ENCODE measurements around the gene RNF31. TPM values are rescaled to one million over a fixed set of nuclear protein-coding genes. Genes with fewer than 3 reads are reported as not detected.

RNF31 gene
- total and polyA plus RNA-seq, 9 donors: 19.2 to 74.4 (median 52.3) TPM

- H3K4me3 ChIP-seq: no peak overlapping the region
- TF ChIP-seq POLR2A (IDR thresholded peaks at IDR 0.05) (no peak), EP300 (IDR thresholded peaks at IDR 0.05) (no peak), CTCF (IDR thresholded peaks at IDR 0.05) (no peak)
- H3K9me3 ChIP-seq: no peaks in the 10 kb centered on the region
- intact Hi-C loops (cut with DNase I): loop anchor here in 1 of 4 donors (10.0 kb wide), 1 partner anchor 220 kb away; the partner anchor contains the start of gene NFATC4
- no peaks in the 10 kb centered on the region for H3K27me3 ChIP-seq
- no peak overlapping the region for H3K27ac ChIP-seq
- peaks cover 12% of the 10 kb centered on the region for H3K4me1 ChIP-seq (ENCODE audit: insufficient read depth)
- no peak for DNase-seq
- 90 to 95% (median 92%) methylated on average over 1 of the region's 1 CpG for WGBS, 3 donors
- no peaks in the 10 kb centered on the region for H3K36me3 ChIP-seq
These were observed 2.8 kb upstream of the RNF31 start for GRCh38 chr14:24144451-24144850.

GRCh38 chr14:24145219-24145618 lies 2.1 kb upstream of the RNF31 start:
- Histone ChIP-seq H3K9me3 (no peaks in the 10 kb centered on the region), H3K4me3 (no peak overlapping the region), H3K36me3 (no peaks in the 10 kb centered on the region), H3K27me3 (no peaks in the 10 kb centered on the region), H3K27ac (peak overlapping the region in 1 of 2 donors; percentile 83), H3K4me1 (ENCODE audit: insufficient read depth) (peaks cover 10% of the 10 kb centered on the region)
- 83 to 94% (median 91%) methylated on average over 2 of the region's 2 CpGs for WGBS, 3 donors
- intact Hi-C loops (cut with DNase I): loop anchor here in 1 of 4 donors (10.0 kb wide), 1 partner anchor 220 kb away; the partner anchor contains the start of gene NFATC4
- DNase-seq: no peak
- TF ChIP-seq EP300 (IDR thresholded peaks at IDR 0.05) (no peak), POLR2A (IDR thresholded peaks at IDR 0.05) (no peak), CTCF (IDR thresholded peaks at IDR 0.05) (no peak)

GRCh38 chr14:24145690-24146452 lies 1.4 kb upstream of the RNF31 start:
- DNase-seq: no peak
- no peak for TF ChIP-seq EP300 (IDR thresholded peaks at IDR 0.05)
- TF ChIP-seq CTCF (IDR thresholded peaks at IDR 0.05): no peak
- TF ChIP-seq POLR2A (IDR thresholded peaks at IDR 0.05): no peak
- peak overlapping the region; percentile 75 to 83 for H3K27ac ChIP-seq
- H3K9me3 ChIP-seq: no peaks in the 10 kb centered on the region
- 4 to 11% (median 8%) methylated on average over 9 of the region's 9 CpGs for WGBS, 3 donors
- peaks cover 10% of the 10 kb centered on the region for H3K4me1 ChIP-seq (ENCODE audit: insufficient read depth)
- H3K36me3 ChIP-seq: no peaks in the 10 kb centered on the region
- peak overlapping the region; percentile 94 for H3K4me3 ChIP-seq
- no peaks in the 10 kb centered on the region for H3K27me3 ChIP-seq
- intact Hi-C loops (cut with DNase I): loop anchor here in 1 of 4 donors (10.0 kb wide), 1 partner anchor 219 kb away; the partner anchor contains the start of gene NFATC4

- Histone ChIP-seq H3K9me3 (no peaks in the 10 kb centered on the region), H3K36me3 (no peaks in the 10 kb centered on the region), H3K4me3 (peak within 1 kb of the TSS; percentile 94), H3K27me3 (no peaks in the 10 kb centered on the region), H3K4me1 (ENCODE audit: insufficient read depth) (peaks cover 10% of the 10 kb centered on the region), H3K27ac (peak within 1 kb of the TSS; percentile 75 to 83)
- DNase-seq: peak; percentile 91 to 94 (median 91)
- 1 to 2% (median 1%) methylated on average over 25 of the region's 25 CpGs for WGBS, 3 donors
- TF ChIP-seq CTCF (IDR thresholded peaks at IDR 0.05): no peak
- TF ChIP-seq EP300 (IDR thresholded peaks at IDR 0.05): no peak
- TF ChIP-seq POLR2A (IDR thresholded peaks at IDR 0.05): no peak
- intact Hi-C loops (cut with DNase I): loop anchor here in 1 of 4 donors (10.0 kb wide), 1 partner anchor 218 kb away; the partner anchor contains the start of gene NFATC4
These were observed 783 bp upstream of the RNF31 start, which contains the start of gene PSME2 for GRCh38 chr14:24146453-24146977. Gene PSME2 (minus strand): TSS chr14:24146610. CDS start chr14:24146581, 29 bp downstream.

Data from ovary (tissue), 9 donors.